Body of pancreas (tissue), 4 donors: ENCODE measurements around the gene CSNK1A1.

Source experiments
- CTCF ChIP-seq, 7 experiments: fragments of 450-650 bp in 4 of 7; fragments of 200-600 bp in 3 of 7; sonication (generic) in 3 of 7; IDR thresholded peaks; one replicate each; pipeline ENCODE4 v1.5.1; 2016 to 2019; ENCODE audit warnings: antibody characterized with exemption in 7 of 7
- POLR2A ChIP-seq, 3 donors: fragments of 450-650 bp; IDR thresholded peaks; one replicate each; pipeline ENCODE4 v1.6.1; 2016; ENCODE audit warnings: antibody characterized with exemption in 3 of 3, mild to moderate bottlenecking in 2 of 3

DNA sequence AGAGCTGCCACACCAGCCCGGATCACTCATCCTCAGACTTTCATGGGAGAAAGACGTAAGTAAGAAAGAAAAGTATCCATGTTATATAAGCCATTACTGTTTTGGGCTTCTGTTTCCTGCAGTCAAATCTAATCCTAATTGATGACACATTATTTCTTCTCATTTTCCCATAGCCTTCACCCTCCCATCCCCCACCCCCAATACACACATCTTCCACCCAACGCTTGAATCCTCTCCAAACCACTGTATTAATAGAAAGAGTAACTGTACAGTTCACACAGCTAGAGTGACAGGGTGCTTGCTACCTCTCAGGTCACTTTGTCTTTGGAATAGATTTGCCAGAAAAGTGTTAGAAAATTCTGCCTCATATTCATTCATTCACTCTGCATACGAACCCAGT, 102.8 kb downstream of the CSNK1A1 start:
- TF ChIP-seq CTCF (IDR thresholded peaks at IDR 0.05): no peak
- TF ChIP-seq POLR2A (IDR thresholded peaks at IDR 0.05): no peak
